ENCODE measurements around the gene SDCBP2. TPM values are rescaled to one million over a fixed set of nuclear protein-coding genes. Genes with fewer than 3 reads are reported as not detected.

SDCBP2 gene
- total and polyA plus RNA-seq, 12 donors, result 0.43 to 7.6 (median 2.9) TPM

DNA sequence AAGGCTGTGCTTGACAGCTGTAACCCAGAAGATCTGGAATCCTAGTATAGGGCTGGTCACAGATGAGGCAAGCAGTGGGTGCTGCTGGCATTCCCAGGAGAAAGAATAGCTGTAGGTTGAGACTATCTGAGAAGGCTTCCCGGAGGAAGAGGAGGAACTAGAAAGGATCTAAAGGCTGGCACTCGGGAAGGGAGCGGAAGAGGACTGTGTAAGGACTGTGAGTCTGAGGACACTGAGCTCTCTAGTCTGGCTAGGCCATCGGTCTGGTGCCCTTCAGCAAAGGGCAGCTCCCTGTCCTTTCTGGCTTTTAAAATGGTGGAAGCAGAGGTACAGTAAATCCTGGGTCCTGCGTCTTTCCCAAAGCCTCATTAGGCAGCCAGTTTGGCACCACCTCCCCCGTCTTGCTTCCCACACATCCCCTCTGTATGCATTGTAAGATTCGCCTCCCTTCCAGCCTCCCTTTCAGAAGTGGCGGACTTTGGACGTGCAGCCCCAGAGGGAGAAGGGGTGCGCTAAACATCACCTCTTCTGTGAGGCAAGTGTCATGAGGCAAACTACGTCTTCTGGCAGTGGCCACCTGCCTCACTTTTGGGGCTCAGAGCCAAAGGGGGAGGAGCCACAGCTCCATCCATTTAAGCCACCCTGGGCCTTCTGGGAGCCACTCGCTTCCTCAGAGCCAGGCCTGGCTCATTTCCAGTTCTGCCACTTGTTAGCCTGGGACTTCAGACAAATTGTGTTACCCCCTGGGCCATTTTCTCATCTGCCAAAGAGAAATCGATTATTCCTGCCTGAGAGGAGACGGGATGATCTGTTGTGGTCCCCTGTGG, 54.2 kb downstream of the SDCBP2 start:
- H3K4me3 ChIP-seq, result no peak overlapping the region
- no peaks in the 10 kb centered on the region for H3K4me1 ChIP-seq (replicated peaks in 1 of 2)
- TF ChIP-seq CTCF (IDR thresholded peaks at IDR 0.05), result no peak
- no peak for TF ChIP-seq POLR2A (IDR thresholded peaks at IDR 0.05)
- no peak overlapping the region for H3K27ac ChIP-seq
- no peak for DNase-seq
- no peaks in the 10 kb centered on the region for H3K9me3 ChIP-seq (replicated peaks in 1 of 3)
- no peaks in the 10 kb centered on the region for H3K27me3 ChIP-seq
- H3K36me3 ChIP-seq (replicated peaks in 1 of 2), result no peaks in the 10 kb centered on the region
- whole genome bisulfite sequencing, 4 donors, result 91 to 93% (median 92%) methylated on average over 13 to 14 of the region's 14 CpGs
- intact Hi-C loops (cut with DNase I), result no loop called here

DNA sequence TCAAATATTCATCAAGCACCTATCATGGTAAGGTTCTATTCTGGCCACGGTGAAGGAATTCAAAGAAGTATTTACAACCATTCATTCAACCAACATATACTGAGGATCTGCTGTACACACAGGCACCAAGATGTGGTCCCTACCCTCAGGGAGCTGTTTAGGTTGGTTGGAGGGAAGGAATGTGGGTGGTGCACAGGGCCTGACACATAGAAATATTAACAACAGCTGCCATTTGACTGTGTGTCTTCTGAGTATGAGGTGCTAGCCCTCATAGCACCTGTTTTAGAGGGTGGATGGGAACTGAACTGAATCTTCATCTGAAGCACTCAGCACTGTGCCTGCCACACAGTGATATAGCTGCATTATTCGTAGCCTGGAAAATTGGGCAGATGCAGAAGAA, 55.6 kb downstream of the SDCBP2 start:
- Histone ChIP-seq H3K36me3 (replicated peaks in 1 of 2) (no peaks in the 10 kb centered on the region), H3K9me3 (replicated peaks in 1 of 3) (no peaks in the 10 kb centered on the region), H3K27ac (no peak overlapping the region), H3K4me3 (no peak overlapping the region), H3K4me1 (replicated peaks in 1 of 2) (no peaks in the 10 kb centered on the region), H3K27me3 (no peaks in the 10 kb centered on the region)
- no peak for TF ChIP-seq CTCF (IDR thresholded peaks at IDR 0.05)
- no peak for TF ChIP-seq POLR2A (IDR thresholded peaks at IDR 0.05)
- intact Hi-C loops (cut with DNase I), result no loop called here
- 87 to 94% (median 91%) methylated on average over 2 of the region's 2 CpGs for WGBS, 4 donors
- DNase-seq, result no peak

DNA sequence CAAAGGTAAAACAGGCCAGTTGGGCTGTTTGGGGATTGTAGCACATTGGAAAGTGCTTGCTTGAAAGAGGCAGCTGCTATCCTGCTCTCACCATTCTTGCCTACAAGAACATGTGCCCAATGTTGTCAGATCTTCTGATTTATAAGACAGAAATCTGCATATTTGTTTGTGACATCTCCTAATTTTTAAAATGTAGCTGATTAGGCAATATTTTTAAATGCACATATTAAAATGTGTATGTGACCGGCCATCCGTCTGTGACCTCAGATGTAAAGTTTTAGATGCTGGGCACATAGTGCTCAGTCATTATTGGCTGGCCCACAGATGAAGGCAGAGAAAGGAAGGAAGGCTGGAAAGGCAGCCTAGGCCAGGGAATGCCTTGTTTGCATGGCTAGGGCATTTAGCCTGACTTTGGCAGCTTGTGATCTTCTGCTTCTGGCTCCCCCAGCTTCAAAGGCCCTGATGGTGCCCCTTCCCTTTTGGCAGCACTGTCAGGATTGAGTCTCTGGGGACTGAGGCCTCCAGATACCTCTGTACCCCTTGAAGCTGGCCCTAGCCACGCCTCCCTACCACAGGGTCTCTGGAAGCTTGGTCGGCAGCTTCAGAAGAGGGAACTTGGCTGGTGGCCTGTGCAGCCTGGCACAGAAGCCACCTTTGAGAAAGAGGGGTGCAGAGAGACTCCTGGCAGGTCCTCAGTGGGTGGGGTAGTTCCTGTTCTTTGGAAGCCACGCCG, 56.4 kb downstream of the SDCBP2 start:
- 79 to 90% (median 86%) methylated on average over 3 to 6 of the region's 6 CpGs for WGBS, 4 donors
- TF ChIP-seq POLR2A (IDR thresholded peaks at IDR 0.05) (no peak), CTCF (IDR thresholded peaks at IDR 0.05) (no peak)
- no peaks in the 10 kb centered on the region for H3K9me3 ChIP-seq (replicated peaks in 1 of 3)
- no peak overlapping the region for H3K4me3 ChIP-seq
- H3K27me3 ChIP-seq, result no peaks in the 10 kb centered on the region
- no peak for DNase-seq
- H3K4me1 ChIP-seq (replicated peaks in 1 of 2), result no peaks in the 10 kb centered on the region
- H3K27ac ChIP-seq, result no peak overlapping the region
- H3K36me3 ChIP-seq (replicated peaks in 1 of 2), result no peaks in the 10 kb centered on the region
- intact Hi-C loops (cut with DNase I), result no loop called here

DNA sequence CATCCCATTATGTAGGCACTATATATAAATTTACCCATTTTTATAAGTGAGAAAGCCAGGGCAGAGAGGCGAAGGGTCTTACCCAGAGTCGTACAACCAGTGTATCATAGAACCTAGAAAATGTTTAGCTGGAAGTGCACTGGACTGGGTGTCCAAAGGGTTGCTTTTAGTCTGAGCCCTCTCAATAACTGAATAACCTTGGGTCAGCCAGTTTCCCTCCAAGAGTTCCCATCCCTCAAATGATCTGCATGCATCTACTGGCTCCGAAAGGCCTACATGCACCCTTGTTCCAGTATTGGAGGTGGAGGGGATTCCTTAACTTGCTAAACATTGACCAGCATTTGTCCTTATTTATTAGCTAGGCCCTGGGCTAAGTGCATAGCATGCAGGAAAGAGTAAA, 59.1 kb downstream of the SDCBP2 start:
- intact Hi-C loops (cut with DNase I), result no loop called here
- 94 to 96% (median 95%) methylated on average over 3 of the region's 3 CpGs for WGBS, 4 donors
- peaks cover 5 to 6% of the 10 kb centered on the region in 2 donors for H3K4me1 ChIP-seq (replicated peaks in 1 of 2)
- no peaks in the 10 kb centered on the region for H3K36me3 ChIP-seq (replicated peaks in 1 of 2)
- no peaks in the 10 kb centered on the region for H3K9me3 ChIP-seq (replicated peaks in 1 of 3)
- DNase-seq, result no peak
- TF ChIP-seq POLR2A (IDR thresholded peaks at IDR 0.05) (no peak), CTCF (IDR thresholded peaks at IDR 0.05) (no peak)
- H3K27me3 ChIP-seq, result no peaks in the 10 kb centered on the region
- H3K27ac ChIP-seq, result no peak overlapping the region
- H3K4me3 ChIP-seq, result no peak overlapping the region
